Stimulated activated CD4-positive, alpha-beta T cell treated with anti-CD3 and anti-CD28 coated beads, Interleukin-15, amount 100 ng/mL, for 24 hours (primary cell): ENCODE data around the gene RHOG.
"Not testable (repeated sequence)": the region's sequence is repeated elsewhere in the genome, so short reads cannot be mapped to it uniquely, and the experiment has no call there.

ENCODE experiments used
- DNase-seq: peaks from one replicate; pipeline ENCODE4 v3.0.0-alpha.2; 2020

RHOG gene

GRCh38 chr11:3832816-3833215 lies 7.9 kb downstream of the RHOG start:
- DNase-seq = no peak

GRCh38 chr11:3831378-3832239 lies 9.2 kb downstream of the RHOG start:
- DNase-seq = peak; percentile 50

GRCh38 chr11:3830730-3831129 lies 10.0 kb downstream of the RHOG start:
- DNase-seq = no peak

- no peak for DNase-seq
These were observed 10.7 kb downstream of the RHOG start for GRCh38 chr11:3830088-3830487.

- no peak for DNase-seq
These were observed 13.1 kb downstream of the RHOG start for GRCh38 chr11:3827434-3828186.

- DNase-seq = no peak
These were observed 14.0 kb downstream of the RHOG start for GRCh38 chr11:3826721-3827120.

GRCh38 chr11:3825473-3826154 lies 15.1 kb downstream of the RHOG start:
- DNase-seq = no peak

- peak; percentile 87 for DNase-seq
These were observed 15.9 kb downstream of the RHOG start for GRCh38 chr11:3824714-3825472.

GRCh38 chr11:3823762-3824506 lies 16.8 kb downstream of the RHOG start:
- DNase-seq = no peak

GRCh38 chr11:3823303-3823702 lies 17.5 kb downstream of the RHOG start:
- no peak for DNase-seq

GRCh38 chr11:3822312-3822711 lies 18.4 kb downstream of the RHOG start:
- no peak for DNase-seq

GRCh38 chr11:3820971-3821370 lies 19.8 kb downstream of the RHOG start:
- no peak for DNase-seq

GRCh38 chr11:3817181-3817800 lies 23.5 kb downstream of the RHOG start:
- no peak for DNase-seq

- no peak for DNase-seq
These were observed 24.1 kb downstream of the RHOG start for GRCh38 chr11:3816673-3817072.

- no peak for DNase-seq
These were observed 24.9 kb downstream of the RHOG start for GRCh38 chr11:3815845-3816244.

- DNase-seq = not testable (repeated sequence)
These were observed 25.9 kb downstream of the RHOG start for GRCh38 chr11:3814832-3815231.

- no peak for DNase-seq
These were observed 29.8 kb downstream of the RHOG start for GRCh38 chr11:3810951-3811350.

- DNase-seq = no peak
These were observed 30.3 kb downstream of the RHOG start for GRCh38 chr11:3810446-3810845.

GRCh38 chr11:3809624-3809928 lies 31.2 kb downstream of the RHOG start:
- DNase-seq = no peak

GRCh38 chr11:3808861-3809623 lies 31.7 kb downstream of the RHOG start:
- peak; percentile 53 for DNase-seq
